GM19468 (cell line): Measurements from ENCODE around the gene LRRFIP2.
"Not testable (repeated sequence)": the region's sequence is repeated elsewhere in the genome, so short reads cannot be mapped to it uniquely, and the experiment has no call there.

Source experiments
- ATAC-seq: cut with Tn5 transposase; IDR thresholded peaks from one replicate; pipeline ENCODE4 v1.9.1; 2021; ENCODE audit warnings: mild to moderate bottlenecking, moderate library complexity, moderate number of reproducible peaks; ENCODE audit not compliant: unreplicated experiment; ENCODE audit errors: extremely low read depth

Gene LRRFIP2

GRCh38 chr3:37174532-37175126, at the start of gene LRRFIP2:
Gene LRRFIP2, minus strand, starts transcription at chr3:37174582. Its CDS starts 25,599 bp downstream, at chr3:37148983.
- no peak for ATAC-seq

GRCh38 chr3:37223576-37223975, 49.2 kb upstream of the LRRFIP2 start:
- no peak for ATAC-seq

- ATAC-seq: no peak
Observed at GRCh38 chr3:37223141-37223558, 48.8 kb upstream of the LRRFIP2 start.

- ATAC-seq: not testable (repeated sequence)
Observed at GRCh38 chr3:37222542-37222941, 48.2 kb upstream of the LRRFIP2 start.

GRCh38 chr3:37221407-37221806, 47.0 kb upstream of the LRRFIP2 start:
- no peak for ATAC-seq

- ATAC-seq: no peak
Observed at GRCh38 chr3:37219266-37219665, 44.9 kb upstream of the LRRFIP2 start.

- no peak for ATAC-seq
Observed at GRCh38 chr3:37218206-37218605, 43.8 kb upstream of the LRRFIP2 start.

GRCh38 chr3:37217098-37217849, 42.9 kb upstream of the LRRFIP2 start:
- no peak for ATAC-seq

GRCh38 chr3:37216597-37217097, 42.3 kb upstream of the LRRFIP2 start:
- no peak for ATAC-seq

GRCh38 chr3:37214076-37214475, 39.7 kb upstream of the LRRFIP2 start:
- no peak for ATAC-seq

GRCh38 chr3:37210230-37210629, 35.8 kb upstream of the LRRFIP2 start:
- no peak for ATAC-seq

GRCh38 chr3:37208576-37208975, 34.2 kb upstream of the LRRFIP2 start:
- not testable (repeated sequence) for ATAC-seq

GRCh38 chr3:37208008-37208407, 33.6 kb upstream of the LRRFIP2 start:
- ATAC-seq: not testable (repeated sequence)

GRCh38 chr3:37206041-37206440, 31.7 kb upstream of the LRRFIP2 start:
- not testable (repeated sequence) for ATAC-seq

- no peak for ATAC-seq
Observed at GRCh38 chr3:37204314-37204713, 29.9 kb upstream of the LRRFIP2 start.

- no peak for ATAC-seq
Observed at GRCh38 chr3:37202035-37202434, 27.7 kb upstream of the LRRFIP2 start.

- no peak for ATAC-seq
Observed at GRCh38 chr3:37200141-37200540, 25.8 kb upstream of the LRRFIP2 start.

GRCh38 chr3:37198996-37199395, 24.6 kb upstream of the LRRFIP2 start:
- no peak for ATAC-seq

- ATAC-seq: no peak
Observed at GRCh38 chr3:37198547-37198946, 24.2 kb upstream of the LRRFIP2 start.

GRCh38 chr3:37197810-37198371, 23.5 kb upstream of the LRRFIP2 start:
- no peak for ATAC-seq

- no peak for ATAC-seq
Observed at GRCh38 chr3:37194533-37194932, 20.2 kb upstream of the LRRFIP2 start.
